GM18502 (cell line): Measurements from ENCODE around the gene KANK4.

Experiments used
- ATAC-seq: cut with Tn5 transposase; IDR thresholded peaks from one replicate; pipeline ENCODE4 v1.9.1; 2021; ENCODE audit warnings: mild to moderate bottlenecking; ENCODE audit not compliant: unreplicated experiment, poor library complexity

Gene KANK4

DNA sequence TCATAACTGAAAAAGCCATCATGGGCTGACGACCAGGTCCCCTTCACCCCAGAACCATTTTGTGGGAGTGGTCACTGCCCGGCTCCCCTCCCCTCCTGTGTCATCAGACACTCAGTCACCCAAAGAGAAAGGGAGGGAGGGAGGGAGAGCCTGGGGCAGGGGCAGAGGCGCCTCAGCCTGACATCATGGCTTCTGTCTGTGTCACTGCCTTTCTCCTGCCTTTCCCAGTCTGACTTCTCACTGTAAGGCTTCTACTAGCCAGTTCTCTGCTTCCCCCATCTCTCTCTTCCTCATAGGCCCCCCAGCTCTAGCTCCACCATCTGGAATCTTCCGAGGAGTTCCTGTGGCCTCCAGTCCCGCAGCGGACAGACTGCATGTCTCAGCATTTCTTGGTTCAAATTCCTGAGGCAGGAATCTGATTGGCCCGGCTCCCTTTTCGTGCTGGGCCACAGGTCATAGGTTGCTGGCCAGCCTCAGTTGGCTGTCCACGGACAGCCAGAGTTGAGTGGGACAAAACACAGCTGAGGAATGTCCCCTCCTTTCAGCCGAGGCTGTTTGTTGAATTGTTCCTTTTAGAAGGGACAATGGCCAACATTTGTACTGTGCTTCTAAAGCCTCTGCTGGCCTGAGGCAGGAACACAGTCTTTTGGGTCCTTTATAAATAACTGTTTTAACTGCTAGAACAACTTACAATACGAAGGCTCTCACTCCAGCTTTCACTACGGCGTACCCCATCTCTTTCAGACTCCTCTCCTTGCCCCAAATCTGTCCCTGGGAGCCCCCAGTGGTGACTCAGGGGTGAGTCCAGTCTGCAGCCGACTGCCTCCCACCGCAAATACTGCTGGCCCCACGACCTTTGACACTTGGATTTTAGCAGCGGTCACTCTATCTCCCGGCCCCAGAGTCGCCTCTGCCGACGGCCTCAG, 18.7 kb upstream of the KANK4 start:
- ATAC-seq = no peak

DNA sequence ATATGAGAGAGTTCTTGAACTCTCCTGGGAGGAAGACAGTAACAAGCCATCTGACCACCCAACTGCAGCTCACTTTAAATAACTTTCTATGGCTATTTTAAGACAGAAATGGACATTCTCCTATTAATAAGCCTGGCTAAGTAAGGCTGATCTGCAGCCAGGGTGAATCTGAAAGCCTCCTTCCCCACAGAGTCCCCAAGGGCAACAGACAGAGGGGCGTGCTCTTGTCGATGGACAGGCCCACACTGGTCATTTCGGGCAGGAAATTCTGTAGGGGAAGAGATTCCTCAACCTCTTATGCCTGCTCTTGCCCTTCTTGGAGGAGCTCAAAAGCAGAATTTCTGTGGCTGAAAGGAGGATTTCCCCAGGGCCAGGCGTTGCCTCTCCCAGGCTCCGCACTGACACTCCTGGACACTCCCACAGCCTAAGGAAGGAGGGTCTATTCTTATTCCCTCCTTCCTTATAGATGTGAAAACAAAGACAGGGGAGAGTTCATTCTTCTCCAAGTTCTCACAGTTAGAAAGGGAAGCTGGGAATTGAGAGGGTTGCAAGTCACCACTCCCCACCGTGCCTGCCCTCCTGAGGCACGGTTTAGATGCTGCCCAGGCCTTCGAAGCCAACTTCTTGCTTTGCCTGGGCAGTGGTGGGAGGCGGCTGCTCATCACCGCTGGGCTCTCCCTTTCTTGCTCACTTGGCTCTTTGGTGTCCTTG, 17.9 kb upstream of the KANK4 start:
- ATAC-seq = no peak

DNA sequence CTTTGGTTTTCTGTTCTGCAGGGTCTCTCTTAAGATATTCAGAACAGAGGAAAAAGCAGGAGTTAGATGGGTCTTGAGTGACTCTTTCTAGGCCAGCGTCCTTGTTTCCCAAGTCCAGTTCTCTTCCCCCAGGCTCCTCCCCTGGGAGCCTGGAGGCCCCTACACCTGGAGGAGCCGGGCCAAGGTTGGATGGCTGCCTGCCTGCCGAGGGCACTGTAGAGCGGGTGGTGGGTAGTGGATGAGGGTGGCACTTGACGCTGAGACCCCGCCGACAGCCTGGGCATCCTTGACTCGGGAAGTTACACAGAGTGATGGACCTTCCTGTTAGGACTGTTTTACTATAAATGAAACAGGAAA, 17.4 kb upstream of the KANK4 start:
- ATAC-seq = no peak

DNA sequence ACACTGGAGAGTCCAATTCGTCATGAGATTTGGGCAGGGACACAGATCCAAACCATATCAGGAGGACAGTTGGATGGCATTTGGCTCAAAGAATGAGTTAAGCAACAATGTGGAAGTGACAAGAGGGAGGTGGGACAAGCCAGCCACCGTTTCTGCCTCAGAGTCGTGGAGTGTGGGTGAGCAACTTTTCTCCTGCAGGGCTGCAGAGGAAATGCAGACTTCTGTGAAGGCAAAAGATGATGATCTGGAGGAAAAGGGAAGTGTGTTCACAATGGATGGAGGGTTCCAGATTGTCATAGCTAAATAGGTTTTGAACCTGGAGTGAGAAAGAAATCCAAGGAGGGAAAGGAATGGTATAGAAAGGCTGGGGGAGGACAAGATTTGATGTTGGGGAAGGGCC, 16.4 kb upstream of the KANK4 start:
- ATAC-seq = no peak

DNA sequence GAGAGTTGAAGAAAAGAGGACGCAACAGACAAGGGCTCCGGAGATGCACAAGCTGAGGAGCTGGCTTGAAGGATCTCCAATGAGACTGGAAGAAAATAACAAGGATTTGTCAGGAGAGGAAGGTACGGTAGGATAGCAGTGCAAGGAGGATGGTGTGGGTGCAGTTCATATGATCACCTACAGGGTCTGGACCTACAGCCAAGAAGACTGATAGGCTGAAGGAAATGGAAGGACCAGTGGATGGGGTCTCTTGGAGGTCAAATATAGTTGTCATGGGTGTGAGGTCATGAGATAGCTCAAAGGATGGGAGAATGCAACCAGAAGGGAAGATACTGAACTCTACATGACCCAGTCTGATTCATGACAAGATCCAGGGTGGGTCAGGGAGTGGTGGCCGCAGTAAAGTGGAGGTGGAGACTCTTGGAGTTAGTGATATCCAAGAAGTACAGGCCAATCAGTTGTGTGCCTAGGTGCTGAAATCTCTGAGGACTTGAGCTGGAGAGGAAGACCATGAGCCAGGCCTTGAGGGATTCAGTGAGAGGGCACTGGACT, 15.3 kb upstream of the KANK4 start:
- no peak for ATAC-seq

DNA sequence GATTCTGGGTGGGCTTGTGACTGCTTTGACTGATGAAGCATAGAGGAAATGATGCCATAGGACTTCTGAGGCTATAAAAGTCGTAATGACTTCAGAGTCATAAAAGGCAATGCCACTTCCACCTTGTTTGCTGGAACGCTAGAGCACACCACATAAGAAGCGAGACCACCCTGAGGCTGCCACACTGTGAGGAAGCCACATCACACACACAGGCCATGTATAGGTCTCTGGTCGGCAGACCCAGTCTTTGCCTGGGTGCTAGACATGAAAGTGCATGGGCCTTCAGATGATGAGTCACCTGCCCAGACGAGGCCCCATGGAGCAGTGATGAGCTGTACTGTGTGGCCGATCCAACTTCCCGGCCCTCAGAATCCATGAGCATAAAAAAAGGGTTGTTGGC, 14.2 kb upstream of the KANK4 start:
- ATAC-seq = no peak

DNA sequence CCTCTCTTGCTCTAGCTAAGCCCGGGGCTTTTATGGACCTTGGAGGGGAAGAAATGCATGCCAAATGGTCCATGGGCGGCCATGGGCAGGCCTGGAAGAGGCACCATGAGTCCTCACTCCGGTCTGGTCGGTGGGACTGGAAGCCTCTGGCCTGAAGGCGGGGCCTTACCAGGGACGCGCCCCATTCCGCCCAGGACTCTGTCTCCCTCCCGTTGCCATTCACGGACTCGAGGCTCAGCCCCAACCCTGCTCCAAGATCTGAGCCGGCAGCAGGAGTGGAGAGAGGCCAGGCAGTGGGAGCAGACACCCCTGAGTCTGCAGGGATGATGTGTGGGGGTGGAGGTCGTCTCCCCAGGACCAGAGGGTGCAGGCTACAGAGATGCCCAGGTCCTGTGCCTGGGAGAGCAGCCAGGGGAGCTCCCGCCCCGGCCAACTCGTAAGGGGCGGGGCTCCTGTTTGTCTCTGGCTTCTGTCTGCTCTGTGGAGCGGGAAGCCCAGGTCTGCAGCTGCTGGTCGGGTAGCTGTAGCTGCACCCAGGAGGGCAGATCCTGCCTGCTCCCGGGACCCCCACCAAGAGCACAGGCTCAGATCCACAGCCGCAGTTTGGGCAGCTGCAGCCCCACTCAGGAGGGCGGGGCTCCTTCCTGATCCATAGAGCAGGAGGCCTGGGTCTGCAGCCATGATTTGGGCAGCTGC, 8.3 kb upstream of the KANK4 start:
- ATAC-seq = no peak

DNA sequence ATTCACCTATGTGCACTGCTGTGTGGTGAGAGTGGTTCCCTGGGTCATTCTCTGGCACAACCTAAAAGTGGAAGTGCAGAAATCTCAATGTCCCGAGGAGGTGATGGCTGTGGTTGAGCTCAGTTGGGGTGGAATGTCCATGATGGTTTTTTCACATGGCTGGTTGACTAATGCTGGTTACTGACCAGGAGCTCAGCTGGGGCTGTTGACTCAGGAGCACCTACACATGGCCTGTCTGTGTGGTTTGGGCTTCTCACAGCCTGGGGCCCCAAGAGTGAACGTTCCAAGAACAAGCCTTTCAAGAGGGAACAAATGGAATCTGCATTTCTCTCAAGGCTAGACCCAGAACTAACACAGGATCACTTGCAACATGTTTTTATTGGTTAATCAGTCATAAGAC, 6.4 kb upstream of the KANK4 start:
- no peak for ATAC-seq

DNA sequence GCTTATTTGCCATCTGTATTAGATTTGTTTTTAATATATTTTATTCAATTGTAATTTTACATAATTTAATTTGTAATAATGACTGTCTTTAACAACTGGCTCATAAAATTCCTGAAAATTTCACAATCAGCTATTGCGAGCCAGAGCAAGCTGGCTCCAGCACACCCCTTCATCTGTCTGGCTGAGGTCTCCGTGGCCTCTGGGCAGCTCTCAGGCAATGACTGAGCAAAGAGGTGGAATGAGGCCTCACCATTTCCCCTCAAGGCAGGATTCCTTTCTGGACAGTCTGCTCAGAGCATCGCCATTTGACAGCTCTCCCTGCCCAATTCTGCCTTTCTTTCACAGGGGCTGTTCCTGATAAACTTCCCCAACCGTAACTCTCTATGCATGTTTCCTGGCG, 5.8 kb upstream of the KANK4 start:
- no peak for ATAC-seq

DNA sequence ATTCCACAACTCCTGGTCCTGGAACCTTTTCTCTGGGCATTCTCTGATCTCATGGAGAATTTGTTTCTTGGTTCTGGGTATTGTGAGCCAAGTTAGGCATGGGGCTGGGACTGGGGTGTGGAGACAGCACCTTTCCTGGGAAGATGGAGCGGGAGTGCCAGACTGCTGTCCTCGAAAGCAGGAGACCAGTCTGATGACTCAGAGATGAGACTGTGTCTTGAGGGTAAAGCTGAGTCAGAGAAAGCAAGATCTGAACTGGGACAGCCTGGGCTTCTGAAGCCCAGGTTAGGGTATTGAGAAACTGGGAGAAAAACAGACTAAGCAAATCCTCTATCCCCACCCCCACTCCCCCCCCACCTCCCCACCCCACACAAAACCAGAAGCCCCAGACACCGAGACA, 2.2 kb upstream of the KANK4 start:
- no peak for ATAC-seq

DNA sequence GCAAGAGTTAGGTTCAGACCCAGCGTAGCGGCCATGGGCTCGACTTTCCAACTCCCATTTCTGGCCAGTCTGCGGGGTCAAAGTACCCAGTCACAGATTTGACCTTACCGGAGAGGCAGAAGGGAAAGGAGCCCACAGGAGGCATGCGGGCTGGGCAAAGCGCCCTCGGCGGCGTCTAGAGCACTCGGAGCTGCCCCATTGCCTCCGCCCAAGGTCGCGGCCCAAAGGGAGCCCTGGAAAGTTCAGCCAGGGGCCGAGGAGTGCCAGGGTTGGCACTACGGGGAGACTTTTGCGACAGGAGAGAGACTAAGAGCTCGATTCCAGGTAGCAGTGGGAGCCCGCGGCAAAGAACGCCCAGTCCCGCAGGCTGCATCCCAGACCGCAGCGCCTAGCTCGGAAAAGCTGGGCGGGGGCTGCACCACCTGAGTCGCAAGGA, 896 bp downstream of the KANK4 start:
- ATAC-seq = no peak

DNA sequence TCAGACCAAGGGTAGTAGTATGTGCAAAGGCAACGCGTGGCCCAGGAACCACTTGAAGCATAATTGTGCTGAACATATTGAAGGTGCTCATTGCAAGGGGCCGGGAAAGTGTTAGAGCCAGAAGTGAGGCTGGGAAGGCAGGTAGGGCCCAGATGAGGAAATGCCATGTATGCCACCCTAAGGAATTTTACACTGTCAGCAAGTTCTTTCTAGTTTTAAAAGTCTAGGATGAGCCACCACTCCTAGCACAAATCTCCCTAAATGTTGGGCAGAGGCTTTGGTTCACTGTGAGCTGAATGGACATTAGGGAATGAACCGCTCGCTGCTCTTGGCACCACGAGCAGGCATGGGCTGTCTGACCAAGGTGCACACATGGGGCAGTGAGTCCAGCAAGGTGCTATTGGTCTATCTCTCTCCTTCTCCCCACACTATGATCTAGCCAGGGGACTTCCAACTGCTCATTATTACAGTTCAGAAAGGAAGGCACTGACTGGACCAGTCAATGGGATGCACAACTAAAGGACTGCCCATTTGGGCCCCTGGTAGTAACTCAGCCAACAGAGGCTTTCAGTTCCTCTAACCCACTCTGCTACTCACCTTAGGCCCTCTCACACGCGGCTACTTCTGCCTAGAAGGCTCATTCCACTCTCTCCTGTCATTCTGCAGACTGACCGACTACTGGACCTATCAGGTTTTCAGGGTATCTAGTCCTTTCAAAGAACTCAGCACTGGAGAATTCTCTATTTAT, 2.0 kb downstream of the KANK4 start:
- no peak for ATAC-seq

DNA sequence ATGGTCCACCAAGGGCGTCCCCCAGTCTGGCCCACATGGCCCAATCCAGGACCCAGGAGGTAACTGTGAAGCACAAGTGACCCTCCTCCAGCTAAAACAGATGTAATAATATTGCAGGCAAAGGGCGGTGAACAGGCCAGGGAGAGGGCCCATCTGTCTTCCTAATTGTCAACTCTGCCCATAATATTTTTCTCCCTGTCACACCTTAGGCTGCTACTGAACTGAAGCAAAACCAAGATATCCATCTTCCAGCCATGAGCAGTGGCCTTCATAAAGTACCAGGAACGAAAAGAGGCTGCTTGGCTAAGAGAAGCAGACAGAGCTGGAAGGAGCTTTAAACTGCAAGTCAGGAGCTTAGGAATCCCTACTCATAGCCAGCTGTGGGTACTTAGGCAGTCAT, 3.1 kb downstream of the KANK4 start:
- ATAC-seq = no peak

DNA sequence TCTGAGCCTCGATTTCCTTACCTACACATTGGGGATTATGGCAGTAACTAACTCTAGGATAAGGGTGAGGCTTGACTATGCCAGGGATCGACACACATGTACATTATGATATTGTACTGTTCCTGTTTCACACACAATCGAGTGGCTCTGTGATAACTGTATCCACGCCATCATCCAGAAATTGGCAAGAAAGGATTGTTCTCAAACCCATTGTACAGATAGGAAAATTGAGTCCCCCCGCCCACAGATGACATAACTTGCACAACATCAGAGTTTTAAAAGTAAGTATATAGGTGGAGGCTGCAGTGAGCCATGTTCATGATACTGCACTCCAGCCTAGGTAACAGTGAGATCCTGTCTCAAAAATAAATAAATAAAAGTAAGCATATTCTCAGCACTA, 3.8 kb downstream of the KANK4 start:
- no peak for ATAC-seq

DNA sequence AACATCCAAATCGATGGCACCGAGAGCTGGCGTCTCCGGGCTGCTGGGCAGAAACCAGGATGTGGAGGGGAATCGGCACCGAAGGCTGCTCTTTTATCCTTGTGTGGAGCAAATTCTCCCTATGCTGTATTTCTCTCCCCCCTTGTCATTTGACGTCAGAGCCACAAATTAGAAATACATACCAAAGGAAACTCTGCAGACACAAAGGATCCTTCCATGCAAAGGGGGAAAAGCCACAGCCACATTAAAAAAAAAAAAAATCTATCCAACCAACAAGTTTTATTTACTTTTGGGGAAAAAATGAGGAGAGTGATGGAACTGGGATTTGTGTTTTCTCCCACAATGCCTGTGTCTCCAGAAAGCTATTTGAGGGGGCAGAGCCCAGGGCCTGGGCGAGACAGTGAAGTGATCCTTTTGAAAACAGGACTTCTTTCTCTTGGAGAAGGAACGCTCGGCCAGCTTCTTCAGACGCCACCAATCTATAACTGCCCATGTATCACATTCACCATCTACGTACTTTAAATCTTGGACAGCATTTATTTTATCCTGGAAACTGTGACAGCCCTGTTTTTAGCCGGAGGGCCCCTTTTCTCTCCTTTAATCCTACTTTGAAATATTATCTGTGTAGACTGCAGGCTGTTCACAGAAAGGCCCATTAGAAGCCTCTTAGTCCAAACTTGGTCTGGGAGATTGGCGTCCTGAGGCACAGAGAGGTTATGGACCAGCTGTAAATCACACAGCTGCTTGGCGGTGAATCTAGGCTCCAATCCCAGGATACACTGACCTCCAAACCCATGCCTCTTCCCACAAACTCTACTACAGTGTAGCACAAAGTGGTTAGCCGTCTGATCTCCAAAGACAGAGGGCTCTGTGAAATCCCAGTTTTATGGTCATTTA, 4.5 kb downstream of the KANK4 start:
- no peak for ATAC-seq

DNA sequence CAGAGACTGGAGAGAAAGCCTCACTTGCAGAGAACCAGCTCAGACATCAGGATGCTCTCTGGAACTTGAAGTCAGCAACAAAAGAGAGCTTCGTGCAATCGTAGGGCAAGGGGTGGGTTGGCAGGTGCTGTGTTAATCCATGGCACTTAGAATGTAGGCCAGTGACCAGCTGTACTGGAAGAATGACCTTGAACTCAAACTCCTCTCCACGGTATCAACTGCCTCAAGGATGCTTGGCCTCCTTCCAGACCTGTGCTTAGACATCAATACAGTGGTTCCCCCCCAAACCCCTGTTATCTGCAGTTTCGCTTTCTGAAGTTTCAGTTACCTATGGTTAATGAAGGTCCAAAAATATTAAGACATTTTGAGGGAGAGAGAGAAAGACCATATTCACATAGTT, 6.5 kb downstream of the KANK4 start:
- no peak for ATAC-seq

DNA sequence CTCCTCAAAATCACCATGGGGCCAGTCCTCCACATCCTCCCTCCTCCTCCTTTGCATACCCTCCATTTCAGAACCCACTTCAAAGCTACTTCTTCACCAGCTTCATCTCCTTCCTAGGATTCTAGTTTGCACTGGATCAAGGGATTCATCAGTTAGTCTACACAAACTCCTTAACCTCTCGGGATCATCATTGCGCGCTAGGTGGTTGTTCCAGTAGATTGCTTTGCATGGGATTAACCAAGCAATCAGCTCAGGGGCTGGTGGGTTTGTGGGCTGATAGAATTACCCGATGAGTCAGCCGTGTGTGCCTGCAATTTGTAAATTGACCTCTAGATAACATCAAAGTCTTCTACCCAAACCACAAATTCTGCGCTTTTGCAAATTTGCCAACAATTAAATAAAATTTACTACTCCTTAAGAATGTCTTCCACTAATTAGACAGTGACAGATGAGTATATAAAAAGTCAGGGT, 7.7 kb downstream of the KANK4 start:
- ATAC-seq = no peak

DNA sequence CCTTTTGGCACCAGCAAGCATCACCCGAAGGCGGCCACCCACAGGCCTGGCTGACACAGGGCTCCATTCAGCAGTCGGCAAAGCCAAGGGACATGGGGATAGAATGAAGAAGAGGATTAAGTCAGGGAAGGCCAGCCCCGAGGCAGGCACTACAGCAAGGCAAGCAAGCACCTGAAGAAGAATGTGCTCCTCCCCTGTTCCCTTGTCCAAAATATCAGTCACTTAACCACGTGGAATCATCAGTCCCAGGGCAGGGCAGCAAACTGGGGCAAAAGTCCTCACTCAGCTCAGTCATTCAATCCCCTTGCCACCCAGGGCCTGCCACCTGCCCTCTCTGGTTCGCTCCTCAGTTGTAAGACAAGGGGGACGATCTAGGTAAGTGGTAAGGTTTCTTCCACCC, 9.3 kb downstream of the KANK4 start:
- no peak for ATAC-seq

DNA sequence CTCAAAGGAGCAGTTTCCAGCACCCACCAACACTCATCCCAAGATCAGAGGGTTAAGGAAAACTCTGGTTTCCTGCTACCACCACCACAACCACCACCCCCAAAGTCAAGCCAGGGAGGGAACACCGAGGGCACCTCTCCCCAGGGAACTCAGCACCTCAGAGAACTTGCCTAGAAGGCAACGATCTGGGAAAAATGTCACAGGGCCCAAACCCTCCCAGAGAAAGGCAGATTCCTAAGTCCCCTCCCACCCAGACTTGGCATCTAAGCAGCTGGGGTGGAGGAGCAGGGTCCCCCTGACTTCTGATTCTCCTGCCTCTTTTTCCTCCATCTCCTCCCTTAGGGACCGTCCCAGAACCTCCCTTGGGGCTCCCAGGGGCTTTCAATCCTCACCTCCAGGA, 10.6 kb downstream of the KANK4 start:
- no peak for ATAC-seq
